Lower leg skin (tissue), 3 donors: Measurements from ENCODE around the gene ZFAND3.

Source experiments
- CTCF ChIP-seq, 3 donors: fragments of 450-650 bp; IDR thresholded peaks; one replicate each; pipeline ENCODE4 v1.5.1; 2016; ENCODE audit warnings: antibody characterized with exemption in 3 of 3, mild to moderate bottlenecking in 3 of 3, moderate library complexity in 2 of 3
- POLR2A ChIP-seq, 2 donors: fragments of 450-650 bp; IDR thresholded peaks; one replicate each; pipeline ENCODE4 v1.6.1; 2016 to 2017; ENCODE audit warnings: antibody characterized with exemption in 2 of 2, mild to moderate bottlenecking in 1 of 2, moderate library complexity in 1 of 2

- no peak for TF ChIP-seq CTCF (IDR thresholded peaks at IDR 0.05)
- no peak for TF ChIP-seq POLR2A (IDR thresholded peaks at IDR 0.05)
Measured at GRCh38 chr6:38105066-38105465, 285.5 kb downstream of the ZFAND3 start.
